Activated B cell treated with CpG ODN at 0.5 μM for 24 hours (primary cell): ENCODE data around the gene NAPA. TPM values are rescaled to one million over a fixed set of nuclear protein-coding genes. Genes with fewer than 3 reads are reported as not detected.
"Not testable (repeated sequence)": the region's sequence is repeated elsewhere in the genome, so short reads cannot be mapped to it uniquely, and the experiment has no call there.

ENCODE experiments used
- ATAC-seq: fragments of 200-7000 bp; cut with Tn5 transposase; one replicate; pipeline ENCODE4 v1.10.0; 2021; ENCODE audit warnings: low read depth, mild to moderate bottlenecking, moderate library complexity
- CTCF ChIA-PET: fragments of 350-600 bp; sonication (Branson Sonifier 250); formaldehyde crosslinking; loops from one replicate; lab custom pipeline; 2021; ENCODE audit warnings: antibody characterized with exemption; lab: Charles Lee
- POLR2A ChIA-PET: fragments of 350-600 bp; sonication (Branson Sonifier 250); formaldehyde crosslinking; loops from one replicate; lab custom pipeline; 2021; ENCODE audit warnings: antibody characterized with exemption; lab: Charles Lee
- DNase-seq: peaks from one replicate; pipeline ENCODE4 v3.0.0; 2022
- H3K27ac Mint-ChIP-seq: one replicate; pipeline ENCODE4 v1.8.0; 2020; ENCODE audit warnings: mixed read lengths
- H3K27me3 Mint-ChIP-seq: one replicate; pipeline ENCODE4 v1.8.0; 2021; ENCODE audit warnings: mixed read lengths
- H3K36me3 Mint-ChIP-seq: one replicate; pipeline ENCODE4 v1.8.0; 2021; ENCODE audit warnings: low read depth, mixed read lengths
- H3K4me1 Mint-ChIP-seq: one replicate; pipeline ENCODE4 v1.8.0; 2021; ENCODE audit warnings: mixed read lengths
- H3K4me3 Mint-ChIP-seq: one replicate; pipeline ENCODE4 v1.8.0; 2020; ENCODE audit warnings: mild to moderate bottlenecking, mixed read lengths
- H3K9me3 Mint-ChIP-seq: one replicate; pipeline ENCODE4 v1.8.0; 2020; ENCODE audit warnings: mixed read lengths
- intact Hi-C: fragments of 100-400 bp; cut with micrococcal nuclease; formaldehyde crosslinking; loops from one replicate; pipeline ENCODE4 v1.15.1; 2024
- total RNA-seq: library from RNA; stranded (reverse); gene quantifications from 2 replicates; pipeline ENCODE4 v1.2.3, GENCODE V29; 2022
- TF ChIP-seq, protein P1 (sequence below): fragments of 200-600 bp; IDR thresholded peaks from one replicate; pipeline ENCODE4 v1.8.0; 2022; ENCODE audit warnings: antibody characterized with exemption, mild to moderate bottlenecking

The NAPA gene
- total RNA-seq, 1 donor from 2014 or later: 70.6 TPM

DNA sequence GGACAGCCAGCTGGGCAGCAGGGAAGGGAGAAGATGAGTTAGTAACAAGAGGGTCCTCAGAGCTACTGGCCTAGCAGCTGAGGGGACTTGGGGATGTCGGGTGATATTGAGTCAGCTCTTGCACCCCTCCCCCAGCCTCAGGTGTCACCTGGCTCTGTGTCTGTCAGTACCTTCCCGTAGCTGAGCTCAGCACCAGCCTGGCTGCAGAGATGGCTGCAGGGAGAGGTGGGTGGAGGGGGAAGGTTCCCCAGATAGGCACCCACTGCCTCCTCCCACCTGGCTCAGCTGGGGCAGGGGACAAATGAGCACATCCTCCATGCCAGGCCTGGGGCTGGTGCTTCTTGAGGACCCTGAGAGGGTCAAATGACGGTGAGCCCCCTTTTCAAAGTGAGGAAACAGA, 24.0 kb downstream of the NAPA start:
- POLR2A ChIA-PET: interaction anchor here (0.6 kb wide), 1 partner anchor 104 kb away, joined by 4 read pairs; no protein-coding TSS in a partner anchor
- H3K4me1 Mint-ChIP-seq: peaks cover 17% of the 10 kb centered on the region
- H3K36me3 Mint-ChIP-seq: peaks cover 56% of the 10 kb centered on the region
- ATAC-seq (no peak), DNase-seq (no peak)
- H3K27ac Mint-ChIP-seq: no peak overlapping the region
- H3K9me3 Mint-ChIP-seq: no peaks in the 10 kb centered on the region
- H3K27me3 Mint-ChIP-seq: no peaks in the 10 kb centered on the region
- intact Hi-C loops: no loop called here
- no peak overlapping the region for H3K4me3 Mint-ChIP-seq
- TF ChIP-seq, protein P1, sequence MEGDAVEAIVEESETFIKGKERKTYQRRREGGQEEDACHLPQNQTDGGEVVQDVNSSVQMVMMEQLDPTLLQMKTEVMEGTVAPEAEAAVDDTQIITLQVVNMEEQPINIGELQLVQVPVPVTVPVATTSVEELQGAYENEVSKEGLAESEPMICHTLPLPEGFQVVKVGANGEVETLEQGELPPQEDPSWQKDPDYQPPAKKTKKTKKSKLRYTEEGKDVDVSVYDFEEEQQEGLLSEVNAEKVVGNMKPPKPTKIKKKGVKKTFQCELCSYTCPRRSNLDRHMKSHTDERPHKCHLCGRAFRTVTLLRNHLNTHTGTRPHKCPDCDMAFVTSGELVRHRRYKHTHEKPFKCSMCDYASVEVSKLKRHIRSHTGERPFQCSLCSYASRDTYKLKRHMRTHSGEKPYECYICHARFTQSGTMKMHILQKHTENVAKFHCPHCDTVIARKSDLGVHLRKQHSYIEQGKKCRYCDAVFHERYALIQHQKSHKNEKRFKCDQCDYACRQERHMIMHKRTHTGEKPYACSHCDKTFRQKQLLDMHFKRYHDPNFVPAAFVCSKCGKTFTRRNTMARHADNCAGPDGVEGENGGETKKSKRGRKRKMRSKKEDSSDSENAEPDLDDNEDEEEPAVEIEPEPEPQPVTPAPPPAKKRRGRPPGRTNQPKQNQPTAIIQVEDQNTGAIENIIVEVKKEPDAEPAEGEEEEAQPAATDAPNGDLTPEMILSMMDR: no peak
- CTCF ChIA-PET: no interaction called here

DNA sequence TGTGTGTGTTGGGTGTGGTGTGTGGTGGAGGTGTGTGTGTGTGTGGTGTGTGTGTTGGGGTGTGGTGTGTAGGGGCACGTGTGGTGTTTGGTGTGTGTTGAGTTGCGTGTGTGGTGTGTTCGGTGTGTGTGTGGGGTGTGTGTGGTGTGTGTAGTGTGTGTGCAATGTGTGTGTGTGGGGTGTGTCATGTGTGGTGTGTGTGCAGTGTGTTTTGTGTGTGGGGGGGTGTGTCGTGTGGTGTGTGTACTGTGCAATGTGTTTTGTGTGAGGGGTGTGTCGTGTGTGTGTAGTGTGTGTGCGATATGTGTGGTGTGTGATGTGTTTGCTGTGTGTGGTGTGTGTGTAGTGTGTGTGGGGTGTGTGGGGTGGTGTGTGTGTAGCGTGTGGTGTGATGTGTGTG, 24.8 kb downstream of the NAPA start:
- CTCF ChIA-PET: no interaction called here

DNA sequence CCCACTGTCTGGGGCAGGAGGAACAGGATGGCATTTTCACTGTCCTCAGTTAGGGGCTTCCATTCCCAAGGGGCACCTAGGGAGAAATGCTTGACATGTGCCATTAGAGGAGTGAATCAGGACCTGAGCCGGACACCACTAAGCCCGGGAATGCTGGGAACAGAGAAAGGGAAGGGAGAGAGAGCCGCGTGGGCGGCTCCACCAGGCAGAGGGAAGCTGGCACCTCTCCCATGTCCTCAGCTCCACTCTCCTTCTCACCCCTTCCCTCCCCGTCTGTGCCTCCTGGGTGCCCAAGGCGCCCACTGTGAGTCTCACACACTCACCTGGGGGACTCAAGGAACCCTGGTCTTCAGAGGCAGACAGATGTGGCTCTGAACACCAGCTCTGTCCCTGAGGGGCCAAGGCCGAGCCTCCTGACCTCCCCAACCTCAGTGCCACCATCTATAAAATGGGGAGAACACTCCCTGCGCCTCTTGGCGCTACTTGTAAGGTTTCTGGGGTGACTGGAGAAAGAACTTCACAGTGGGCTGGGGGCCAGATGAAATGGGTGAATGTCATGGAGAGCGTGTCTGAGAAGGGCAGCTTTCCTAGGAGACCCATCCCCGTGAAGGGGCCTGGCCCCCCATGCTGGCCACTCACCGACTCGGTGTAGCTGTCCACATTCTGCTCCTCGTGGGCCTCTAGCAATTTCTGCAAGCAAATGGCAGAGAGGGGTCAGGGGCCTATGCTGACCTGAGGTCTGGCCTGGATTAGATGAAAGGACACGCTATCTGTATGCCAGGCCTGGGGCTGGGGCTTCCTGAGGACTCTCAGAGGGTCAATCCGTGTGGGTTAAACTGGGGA, 25.6 kb downstream of the NAPA start:
- Mint-ChIP-seq H3K36me3 (peaks cover 53% of the 10 kb centered on the region), H3K27me3 (no peaks in the 10 kb centered on the region), H3K9me3 (no peaks in the 10 kb centered on the region), H3K27ac (no peak overlapping the region), H3K4me3 (no peak overlapping the region), H3K4me1 (peaks cover 32% of the 10 kb centered on the region)
- intact Hi-C loops: no loop called here
- ChIA-PET CTCF (no interaction called here), POLR2A (interaction anchor here (0.7 kb wide), 1 partner anchor 29 kb away, joined by 5 read pairs; no protein-coding TSS in a partner anchor)
- DNase-seq: no peak
- no peak for ATAC-seq
- TF ChIP-seq, protein P1: no peak

More for the DNA sequence above, 24.8 kb downstream of the NAPA start:
- H3K9me3 Mint-ChIP-seq: no peaks in the 10 kb centered on the region
- H3K4me3 Mint-ChIP-seq: no peak overlapping the region
- peaks cover 52% of the 10 kb centered on the region for H3K36me3 Mint-ChIP-seq
- POLR2A ChIA-PET: no interaction called here
- ATAC-seq (no peak), DNase-seq (no peak)
- no peak overlapping the region for H3K27ac Mint-ChIP-seq
- intact Hi-C loops: no loop called here
- H3K27me3 Mint-ChIP-seq: no peaks in the 10 kb centered on the region
- TF ChIP-seq, protein P1: no peak
- H3K4me1 Mint-ChIP-seq: peaks cover 26% of the 10 kb centered on the region

DNA sequence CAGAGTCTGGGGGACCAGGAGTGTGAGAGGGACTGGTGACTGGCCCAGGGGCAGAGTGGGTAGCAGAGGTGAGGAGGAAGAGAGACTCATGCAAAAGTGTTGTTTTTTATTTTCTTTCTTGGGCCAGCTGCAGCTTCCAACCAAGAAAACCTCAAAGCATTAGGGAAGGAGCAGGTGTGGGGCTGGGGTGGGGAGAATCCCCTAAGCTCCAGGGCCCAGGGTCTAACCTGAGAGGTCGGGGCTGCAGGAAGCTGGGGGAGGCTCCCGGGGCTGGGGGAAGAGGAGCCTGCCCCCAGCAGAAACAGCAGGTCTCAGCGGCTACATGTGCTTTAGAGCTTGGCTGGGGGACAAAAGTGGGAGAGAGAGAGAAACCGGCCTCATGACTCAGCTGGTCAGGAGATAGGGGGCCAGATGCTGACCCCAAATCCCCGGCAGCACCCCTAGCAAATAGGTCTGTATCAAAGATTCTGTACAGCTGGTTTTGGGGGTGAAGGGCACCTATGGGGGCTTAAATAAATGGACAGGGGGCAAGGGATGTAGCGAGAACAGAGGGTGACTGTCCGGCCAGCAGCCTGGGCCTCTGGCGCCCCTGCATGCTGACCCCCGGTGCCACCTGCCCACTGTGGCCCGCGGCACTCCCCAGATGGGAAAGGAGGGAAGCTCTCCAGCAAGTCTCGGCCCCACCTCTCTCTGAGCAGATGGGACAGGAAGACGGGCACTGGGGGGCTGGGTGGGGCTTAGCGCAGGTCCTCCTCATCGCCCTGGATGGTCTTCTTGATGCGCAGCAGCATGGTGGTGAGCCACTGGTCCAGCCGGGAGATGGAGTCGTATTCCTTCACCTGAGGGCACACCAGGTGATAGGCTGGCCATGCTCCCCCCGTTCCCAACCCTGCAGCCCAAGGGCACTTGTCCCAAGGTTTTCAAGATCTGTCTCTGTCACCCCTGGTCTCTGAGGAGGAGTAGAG, 27.0 kb downstream of the NAPA start:
- no peaks in the 10 kb centered on the region for H3K9me3 Mint-ChIP-seq
- ChIA-PET POLR2A (no interaction called here), CTCF (no interaction called here)
- H3K27ac Mint-ChIP-seq: no peak overlapping the region
- DNase-seq (no peak), ATAC-seq (no peak)
- H3K4me1 Mint-ChIP-seq: peaks cover 42% of the 10 kb centered on the region
- peaks cover 48% of the 10 kb centered on the region for H3K36me3 Mint-ChIP-seq
- no peaks in the 10 kb centered on the region for H3K27me3 Mint-ChIP-seq
- no peak overlapping the region for H3K4me3 Mint-ChIP-seq
- intact Hi-C loops: no loop called here
- TF ChIP-seq, protein P1: no peak

DNA sequence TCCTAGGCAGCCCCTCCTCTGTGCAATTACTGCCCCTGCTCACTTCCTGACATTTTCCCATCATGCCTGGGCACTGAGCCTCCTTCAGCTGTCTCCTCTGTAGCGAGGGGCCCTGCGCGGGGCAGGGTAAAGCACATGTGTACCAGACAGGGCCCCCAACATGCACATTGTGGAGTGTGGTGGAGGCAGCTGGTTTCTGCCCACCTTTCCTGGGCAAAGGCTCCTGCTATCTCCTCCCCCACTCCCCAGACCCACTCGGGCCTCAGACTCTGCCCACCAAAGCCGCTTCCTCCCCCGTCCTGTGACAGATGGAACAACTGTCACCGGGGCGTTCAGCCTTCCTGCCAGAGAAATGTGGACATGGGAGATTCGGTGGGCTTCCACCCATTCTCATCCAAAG, 28.0 kb downstream of the NAPA start:
- H3K9me3 Mint-ChIP-seq: no peaks in the 10 kb centered on the region
- ChIA-PET POLR2A (no interaction called here), CTCF (no interaction called here)
- H3K4me3 Mint-ChIP-seq: no peak overlapping the region
- peaks cover 40% of the 10 kb centered on the region for H3K36me3 Mint-ChIP-seq
- DNase-seq: no peak
- peaks cover 42% of the 10 kb centered on the region for H3K4me1 Mint-ChIP-seq
- H3K27me3 Mint-ChIP-seq: no peaks in the 10 kb centered on the region
- peak overlapping the region; percentile 41 for H3K27ac Mint-ChIP-seq
- intact Hi-C loops: no loop called here
- ATAC-seq: no peak
- TF ChIP-seq, protein P1: no peak

DNA sequence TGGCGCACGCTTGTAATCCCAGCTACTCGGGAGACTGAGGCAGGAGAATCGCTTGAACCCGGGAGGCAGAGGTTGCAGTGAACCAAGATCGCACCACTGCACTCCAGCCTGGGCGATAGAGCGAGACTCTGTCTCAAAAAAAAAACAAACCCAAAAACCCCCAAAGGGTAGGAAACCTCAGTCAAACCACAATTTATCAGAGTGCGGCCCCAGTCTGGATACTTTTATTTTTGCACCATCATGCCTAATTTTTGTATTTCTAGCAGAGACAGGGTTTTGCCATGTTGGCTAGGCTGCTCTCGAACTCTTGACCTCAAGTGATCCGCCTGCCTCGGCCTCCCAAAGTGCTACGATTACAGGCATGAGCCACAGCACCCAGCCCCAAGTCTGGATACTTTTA, 28.6 kb downstream of the NAPA start:
- Mint-ChIP-seq H3K36me3 (peaks cover 33% of the 10 kb centered on the region), H3K4me1 (peaks cover 42% of the 10 kb centered on the region)
- ATAC-seq, DNase-seq, CTCF ChIA-PET, H3K4me3 Mint-ChIP-seq, H3K27me3 Mint-ChIP-seq, H3K27ac Mint-ChIP-seq, POLR2A ChIA-PET, intact Hi-C loops, H3K9me3 Mint-ChIP-seq: not testable (repeated sequence)
